GM12878 (cell line): ENCODE results near the gene SFT2D2. TPM values are rescaled to one million over a fixed set of nuclear protein-coding genes. Genes with fewer than 3 reads are reported as not detected.

Source experiments
- ATAC-seq: fragments of 200-7000 bp; cut with Tn5 transposase; 3 replicates; pipeline ENCODE4 v1.9.1; 2020; ENCODE audit warnings: mild to moderate bottlenecking, moderate library complexity
- BruUV-seq: library from RNA; stranded (reverse); fragments of 400-500 nt; replicated peaks from 2 replicates; lab custom pipeline; 2021; lab: Mats Ljungman, UMichigan
- CTCF ChIA-PET: fragments of 300-600 bp; sonication (Branson Sonifier 250); formaldehyde crosslinking; extraction: SDS; loops from one replicate; lab custom pipeline; 2021; ENCODE audit warnings: inconsistent platforms; lab: Yijun Ruan, JAX
- POLR2A ChIA-PET: fragments of 350-600 bp; formaldehyde crosslinking; extraction: SDS; loops from one replicate; lab custom pipeline; 2021; ENCODE audit warnings: inconsistent platforms; lab: Charles Lee
- RAD21 ChIA-PET: fragments of 300-600 bp; sonication (Branson Sonifier 250); formaldehyde crosslinking; loops from one replicate; lab custom pipeline; 2023; ENCODE audit warnings: antibody characterized with exemption; ENCODE audit not compliant: unreplicated experiment; lab: Charles Lee
- SMC1A ChIA-PET: fragments of 300-600 bp; sonication (Branson Sonifier 250); formaldehyde crosslinking; loops from one replicate; lab custom pipeline; 2023; ENCODE audit not compliant: unreplicated experiment, uncharacterized antibody; lab: Charles Lee
- DNase-seq: peaks from one replicate; pipeline ENCODE4 v3.0.0-alpha.2; 2011; ENCODE audit warnings: low read depth, low spot score
- FAIRE-seq: peaks from 3 replicates; lab custom pipeline; 2011; peaks lifted over from hg19 to GRCh38; lab: Jason Lieb, UNC
- H2AFZ ChIP-seq: 2 replicates; pipeline ENCODE4 v1.6.0; 2011; ENCODE audit warnings: low read depth, low read length, control low read depth; ENCODE audit not compliant: control insufficient read depth
- H3K27ac ChIP-seq: 2 replicates; pipeline ENCODE4 v1.5.1; 2011; ENCODE audit warnings: control low read depth; ENCODE audit not compliant: control insufficient read depth, insufficient read depth
- H3K27me3 ChIP-seq, 2 experiments: replicated peaks in 1 of 2; 2 replicates each; pipeline versions ENCODE4 v1.6.0 to v1.6.1; 2011; ENCODE audit warnings: low read length in 1 of 2; ENCODE audit not compliant: control insufficient read depth in 2 of 2, insufficient read depth in 2 of 2
- H3K36me3 ChIP-seq, 2 experiments: 2 replicates each; pipeline ENCODE4 v1.5.1; 2011; ENCODE audit warnings: low read length in 1 of 2; ENCODE audit not compliant: control insufficient read depth in 2 of 2, insufficient read depth in 2 of 2
- H3K4me1 ChIP-seq: 2 replicates; pipeline ENCODE4 v1.6.1; 2011; ENCODE audit warnings: mild to moderate bottlenecking, low read length, moderate library complexity, mixed read lengths; ENCODE audit not compliant: control insufficient read depth, insufficient read depth
- H3K4me2 ChIP-seq: 2 replicates; pipeline ENCODE4 v1.6.0; 2011; ENCODE audit warnings: control low read depth; ENCODE audit not compliant: control insufficient read depth, insufficient read depth
- H3K4me3 ChIP-seq: fragments of 200-600 bp; sonication (generic); 2 replicates; pipeline ENCODE4 v1.5.1; 2016
- H3K79me2 ChIP-seq: 2 replicates; pipeline ENCODE4 v1.6.0; 2011; ENCODE audit warnings: low read length; ENCODE audit not compliant: control insufficient read depth, insufficient read depth
- H3K9ac ChIP-seq: 2 replicates; pipeline ENCODE4 v1.8.0; 2011; ENCODE audit warnings: low read length, control low read depth, mixed read lengths; ENCODE audit not compliant: control insufficient read depth, insufficient read depth
- H3K9me3 ChIP-seq: replicated peaks from 3 replicates; pipeline ENCODE4 v1.5.1; 2011; ENCODE audit warnings: mild to moderate bottlenecking, low read length; ENCODE audit not compliant: control insufficient read depth, insufficient read depth
- H4K20me1 ChIP-seq: 2 replicates; pipeline ENCODE4 v1.6.0; 2011; ENCODE audit not compliant: control insufficient read depth, insufficient read depth
- GATAD2B ChIP-seq: fragments of 450-650 bp; conservative IDR thresholded peaks from 2 replicates; pipeline ENCODE4 v1.6.1; 2017; ENCODE audit warnings: low read depth, mild to moderate bottlenecking, moderate library complexity
- SREBF2 ChIP-seq: IDR thresholded peaks from 2 replicates; pipeline ENCODE4 v1.6.1; 2012; ENCODE audit warnings: mild to moderate bottlenecking, low read length
- STAT3 ChIP-seq: IDR thresholded peaks from 2 replicates; pipeline ENCODE4 v1.6.1; 2011; ENCODE audit warnings: low read depth, low read length, improper control_type of control experiment
- WGBS: methylation state at CpG from one replicate; pipeline ENCODE4 v1.1.6; 2016; ENCODE audit warnings: low lambda C conversion rate; ENCODE audit not compliant: insufficient replicate concordance, insufficient coverage; ENCODE audit errors: missing lambda C conversion rate; 5-methylcytosine and 5-hydroxymethylcytosine counted together
- in situ Hi-C: fragments of 300-500 bp; cut with MboI; formaldehyde crosslinking; loops from 9 replicates; pipeline ENCODE4 v1.14.3; 2018; ENCODE audit warnings: mixed read lengths
- intact Hi-C: fragments of 100-400 bp; cut with micrococcal nuclease; formaldehyde crosslinking; loops from one replicate; pipeline ENCODE4 v1.14.2; 2022; ENCODE audit not compliant: unreplicated experiment
- polyA plus RNA-seq, 11 experiments: library from polyadenylated mRNA; depleted of rRNA in 4 of 11; unstranded in 6 of 11; stranded (reverse) in 5 of 11; fragments of >200 nt; fragmentation: Nextera tagmentation in 4 of 11; fragmentation: Illumina TruSeq in 1 of 11; extraction: Ambion mirVana in 4 of 11; extraction: Trizol in 1 of 11; gene quantifications; 1 replicate in 1 of 11; 2 replicates in 10 of 11; pipeline versions ENCODE4 v1.2.1 to v1.2.3, GENCODE V29; 2011 to 2016; ENCODE audit warnings: inconsistent platforms in 2 of 11, missing spikeins in 2 of 11, low read depth in 1 of 11
- total RNA-seq, 4 experiments: library from RNA; depleted of rRNA in 3 of 4; stranded (reverse); fragments of >200 nt in 3 of 4; fragmentation: Illumina TruSeq in 1 of 4; extraction: Trizol in 1 of 4; gene quantifications; 2 replicates each; pipeline versions ENCODE4 v1.2.1 to v1.2.3, GENCODE V29; 2013 to 2021
- TF ChIP-seq, protein P1 (sequence below): fragments of 450-650 bp; IDR thresholded peaks from 2 replicates; pipeline ENCODE4 v1.6.1; 2017; ENCODE audit warnings: antibody characterized with exemption, mild to moderate bottlenecking, moderate library complexity
- TF ChIP-seq, protein P2 (sequence below): fragments of 450-650 bp; formaldehyde crosslinking; IDR thresholded peaks from 2 replicates; pipeline ENCODE4 v1.5.0; 2022; ENCODE audit warnings: mild to moderate bottlenecking, missing genetic modification characterization
- TF ChIP-seq, protein P3 (sequence below): fragments of 450-650 bp; IDR thresholded peaks from 2 replicates; pipeline ENCODE4 v1.6.1; 2016; ENCODE audit warnings: mild to moderate bottlenecking, moderate library complexity, borderline replicate concordance

Gene SFT2D2
- total and polyA plus RNA-seq, 10 of the 15 experiments (the other 5 are each of a cell fraction or from before 2014, with no cell fraction given): 5.6 to 49.6 (median 24.9) TPM

DNA sequence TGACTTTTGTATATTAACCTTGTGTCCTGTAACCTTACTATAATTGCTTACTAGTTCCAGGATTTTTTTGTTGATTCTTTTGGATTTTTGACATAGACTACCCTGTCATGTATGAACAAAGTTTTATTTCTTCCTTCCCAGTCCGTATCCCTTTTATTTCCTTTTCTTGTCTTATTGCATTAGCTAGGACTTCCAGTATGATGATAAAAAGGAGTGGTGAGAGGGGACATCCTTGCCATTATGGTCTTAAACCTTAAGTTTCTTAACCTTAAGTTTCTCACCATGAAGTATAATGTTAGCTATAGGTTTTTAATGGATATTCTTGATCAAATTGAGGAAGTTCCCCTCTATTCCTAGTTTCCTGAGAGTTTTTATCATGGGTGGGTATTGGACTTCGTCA is 30.4 kb downstream of the SFT2D2 start (continued):
- TF ChIP-seq, protein P1, sequence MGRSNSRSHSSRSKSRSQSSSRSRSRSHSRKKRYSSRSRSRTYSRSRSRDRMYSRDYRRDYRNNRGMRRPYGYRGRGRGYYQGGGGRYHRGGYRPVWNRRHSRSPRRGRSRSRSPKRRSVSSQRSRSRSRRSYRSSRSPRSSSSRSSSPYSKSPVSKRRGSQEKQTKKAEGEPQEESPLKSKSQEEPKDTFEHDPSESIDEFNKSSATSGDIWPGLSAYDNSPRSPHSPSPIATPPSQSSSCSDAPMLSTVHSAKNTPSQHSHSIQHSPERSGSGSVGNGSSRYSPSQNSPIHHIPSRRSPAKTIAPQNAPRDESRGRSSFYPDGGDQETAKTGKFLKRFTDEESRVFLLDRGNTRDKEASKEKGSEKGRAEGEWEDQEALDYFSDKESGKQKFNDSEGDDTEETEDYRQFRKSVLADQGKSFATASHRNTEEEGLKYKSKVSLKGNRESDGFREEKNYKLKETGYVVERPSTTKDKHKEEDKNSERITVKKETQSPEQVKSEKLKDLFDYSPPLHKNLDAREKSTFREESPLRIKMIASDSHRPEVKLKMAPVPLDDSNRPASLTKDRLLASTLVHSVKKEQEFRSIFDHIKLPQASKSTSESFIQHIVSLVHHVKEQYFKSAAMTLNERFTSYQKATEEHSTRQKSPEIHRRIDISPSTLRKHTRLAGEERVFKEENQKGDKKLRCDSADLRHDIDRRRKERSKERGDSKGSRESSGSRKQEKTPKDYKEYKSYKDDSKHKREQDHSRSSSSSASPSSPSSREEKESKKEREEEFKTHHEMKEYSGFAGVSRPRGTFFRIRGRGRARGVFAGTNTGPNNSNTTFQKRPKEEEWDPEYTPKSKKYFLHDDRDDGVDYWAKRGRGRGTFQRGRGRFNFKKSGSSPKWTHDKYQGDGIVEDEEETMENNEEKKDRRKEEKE: no peak
- no peak for TF ChIP-seq SREBF2
- TF ChIP-seq STAT3: no peak
- no peak for TF ChIP-seq GATAD2B

DNA sequence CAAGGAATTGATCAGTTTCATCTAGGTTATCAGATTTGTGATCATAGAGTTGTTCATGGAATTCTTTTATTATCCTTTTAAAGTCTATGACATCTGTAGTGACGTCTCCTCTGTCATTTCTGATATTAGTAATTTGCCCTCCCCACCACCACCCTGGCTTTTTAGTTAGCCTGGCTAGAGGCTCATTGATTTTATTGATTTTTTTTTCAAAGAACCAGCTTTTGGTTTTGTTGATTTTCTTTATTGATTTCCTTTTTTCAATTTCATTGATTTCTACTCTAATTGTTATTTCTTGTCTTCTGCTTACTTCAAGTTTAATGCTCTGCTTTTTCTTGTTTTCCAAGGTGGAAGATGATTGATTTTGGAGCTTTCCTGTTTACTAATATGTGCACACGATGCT is 31.6 kb downstream of the SFT2D2 start:
- SMC1A ChIA-PET: no interaction called here
- H3K4me1 ChIP-seq: no peaks in the 10 kb centered on the region
- no peaks in the 10 kb centered on the region for H3K27me3 ChIP-seq
- ATAC-seq: no peak
- no peak for DNase-seq
- no peak overlapping the region for H3K4me2 ChIP-seq
- TF ChIP-seq, protein P2, sequence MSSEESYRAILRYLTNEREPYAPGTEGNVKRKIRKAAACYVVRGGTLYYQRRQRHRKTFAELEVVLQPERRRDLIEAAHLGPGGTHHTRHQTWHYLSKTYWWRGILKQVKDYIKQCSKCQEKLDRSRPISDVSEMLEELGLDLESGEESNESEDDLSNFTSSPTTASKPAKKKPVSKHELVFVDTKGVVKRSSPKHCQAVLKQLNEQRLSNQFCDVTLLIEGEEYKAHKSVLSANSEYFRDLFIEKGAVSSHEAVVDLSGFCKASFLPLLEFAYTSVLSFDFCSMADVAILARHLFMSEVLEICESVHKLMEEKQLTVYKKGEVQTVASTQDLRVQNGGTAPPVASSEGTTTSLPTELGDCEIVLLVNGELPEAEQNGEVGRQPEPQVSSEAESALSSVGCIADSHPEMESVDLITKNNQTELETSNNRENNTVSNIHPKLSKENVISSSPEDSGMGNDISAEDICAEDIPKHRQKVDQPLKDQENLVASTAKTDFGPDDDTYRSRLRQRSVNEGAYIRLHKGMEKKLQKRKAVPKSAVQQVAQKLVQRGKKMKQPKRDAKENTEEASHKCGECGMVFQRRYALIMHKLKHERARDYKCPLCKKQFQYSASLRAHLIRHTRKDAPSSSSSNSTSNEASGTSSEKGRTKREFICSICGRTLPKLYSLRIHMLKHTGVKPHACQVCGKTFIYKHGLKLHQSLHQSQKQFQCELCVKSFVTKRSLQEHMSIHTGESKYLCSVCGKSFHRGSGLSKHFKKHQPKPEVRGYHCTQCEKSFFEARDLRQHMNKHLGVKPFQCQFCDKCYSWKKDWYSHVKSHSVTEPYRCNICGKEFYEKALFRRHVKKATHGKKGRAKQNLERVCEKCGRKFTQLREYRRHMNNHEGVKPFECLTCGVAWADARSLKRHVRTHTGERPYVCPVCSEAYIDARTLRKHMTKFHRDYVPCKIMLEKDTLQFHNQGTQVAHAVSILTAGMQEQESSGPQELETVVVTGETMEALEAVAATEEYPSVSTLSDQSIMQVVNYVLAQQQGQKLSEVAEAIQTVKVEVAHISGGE: no peak
- TF ChIP-seq, protein P3, sequence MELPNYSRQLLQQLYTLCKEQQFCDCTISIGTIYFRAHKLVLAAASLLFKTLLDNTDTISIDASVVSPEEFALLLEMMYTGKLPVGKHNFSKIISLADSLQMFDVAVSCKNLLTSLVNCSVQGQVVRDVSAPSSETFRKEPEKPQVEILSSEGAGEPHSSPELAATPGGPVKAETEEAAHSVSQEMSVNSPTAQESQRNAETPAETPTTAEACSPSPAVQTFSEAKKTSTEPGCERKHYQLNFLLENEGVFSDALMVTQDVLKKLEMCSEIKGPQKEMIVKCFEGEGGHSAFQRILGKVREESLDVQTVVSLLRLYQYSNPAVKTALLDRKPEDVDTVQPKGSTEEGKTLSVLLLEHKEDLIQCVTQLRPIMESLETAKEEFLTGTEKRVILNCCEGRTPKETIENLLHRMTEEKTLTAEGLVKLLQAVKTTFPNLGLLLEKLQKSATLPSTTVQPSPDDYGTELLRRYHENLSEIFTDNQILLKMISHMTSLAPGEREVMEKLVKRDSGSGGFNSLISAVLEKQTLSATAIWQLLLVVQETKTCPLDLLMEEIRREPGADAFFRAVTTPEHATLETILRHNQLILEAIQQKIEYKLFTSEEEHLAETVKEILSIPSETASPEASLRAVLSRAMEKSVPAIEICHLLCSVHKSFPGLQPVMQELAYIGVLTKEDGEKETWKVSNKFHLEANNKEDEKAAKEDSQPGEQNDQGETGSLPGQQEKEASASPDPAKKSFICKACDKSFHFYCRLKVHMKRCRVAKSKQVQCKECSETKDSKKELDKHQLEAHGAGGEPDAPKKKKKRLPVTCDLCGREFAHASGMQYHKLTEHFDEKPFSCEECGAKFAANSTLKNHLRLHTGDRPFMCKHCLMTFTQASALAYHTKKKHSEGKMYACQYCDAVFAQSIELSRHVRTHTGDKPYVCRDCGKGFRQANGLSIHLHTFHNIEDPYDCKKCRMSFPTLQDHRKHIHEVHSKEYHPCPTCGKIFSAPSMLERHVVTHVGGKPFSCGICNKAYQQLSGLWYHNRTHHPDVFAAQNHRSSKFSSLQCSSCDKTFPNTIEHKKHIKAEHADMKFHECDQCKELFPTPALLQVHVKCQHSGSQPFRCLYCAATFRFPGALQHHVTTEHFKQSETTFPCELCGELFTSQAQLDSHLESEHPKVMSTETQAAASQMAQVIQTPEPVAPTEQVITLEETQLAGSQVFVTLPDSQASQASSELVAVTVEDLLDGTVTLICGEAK: no peak
- no peak overlapping the region for H3K4me3 ChIP-seq
- in situ Hi-C loops (no loop called here), intact Hi-C loops (no loop called here)
- no peak overlapping the region for H3K9ac ChIP-seq
- no peak for FAIRE-seq
- BruUV-seq: no TSS peak
- no peak overlapping the region for H2AFZ ChIP-seq
- POLR2A ChIA-PET: no interaction called here
- RAD21 ChIA-PET: no interaction called here
- WGBS: 73% methylated on average over 2 of the region's 2 CpGs
- peaks cover 2% of the 10 kb centered on the region; the same call in 1 of the 2 replicates for H3K79me2 ChIP-seq
- H3K27ac ChIP-seq: no peak overlapping the region
- H3K36me3 ChIP-seq: peaks cover 0 to 4% of the 10 kb centered on the region in 2 experiments; a peak in 2 of 4 replicates
- H3K9me3 ChIP-seq: peaks cover 9% of the 10 kb centered on the region; the same call in 2 of the 3 replicates
- no peaks in the 10 kb centered on the region for H4K20me1 ChIP-seq
- CTCF ChIA-PET: interaction anchor here (0.8 to 1.9 kb wide), 3 partner anchors 12 to 22 kb away, joined by 3 to 5 read pairs (median 3); no protein-coding TSS in a partner anchor
